ENCODE measurements around the gene SLC7A10.

Gene SLC7A10

DNA sequence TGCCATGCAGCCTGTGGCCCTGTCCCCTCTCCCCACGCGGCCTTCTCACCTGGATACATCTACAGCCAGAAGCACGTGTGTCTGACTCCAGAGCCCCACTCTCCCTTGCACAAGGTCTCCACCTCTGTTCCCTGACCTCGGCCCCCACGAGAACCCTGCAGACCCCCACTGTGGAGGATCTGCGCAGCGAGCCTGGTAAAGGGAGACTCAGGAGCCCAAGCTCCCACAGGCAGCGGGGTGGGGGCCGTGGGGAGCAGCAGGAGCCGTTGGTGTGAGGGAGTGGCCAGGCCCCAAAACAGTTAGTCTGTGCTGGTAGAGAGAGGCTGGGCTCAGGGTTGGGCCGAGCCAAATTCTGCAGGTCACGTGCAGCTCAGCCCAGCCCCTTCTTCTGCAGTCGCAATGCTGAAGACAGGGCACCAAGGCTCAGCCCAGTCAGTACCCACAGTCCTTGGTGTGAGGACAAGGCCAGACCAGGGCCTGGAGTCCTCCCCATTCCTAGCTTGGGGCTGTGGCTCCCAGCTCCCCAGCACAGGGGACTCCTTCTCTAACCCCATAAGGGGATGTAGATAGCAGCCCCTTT lies 28.7 kb upstream of the SLC7A10 start:
- no peak for DNase-seq

DNA sequence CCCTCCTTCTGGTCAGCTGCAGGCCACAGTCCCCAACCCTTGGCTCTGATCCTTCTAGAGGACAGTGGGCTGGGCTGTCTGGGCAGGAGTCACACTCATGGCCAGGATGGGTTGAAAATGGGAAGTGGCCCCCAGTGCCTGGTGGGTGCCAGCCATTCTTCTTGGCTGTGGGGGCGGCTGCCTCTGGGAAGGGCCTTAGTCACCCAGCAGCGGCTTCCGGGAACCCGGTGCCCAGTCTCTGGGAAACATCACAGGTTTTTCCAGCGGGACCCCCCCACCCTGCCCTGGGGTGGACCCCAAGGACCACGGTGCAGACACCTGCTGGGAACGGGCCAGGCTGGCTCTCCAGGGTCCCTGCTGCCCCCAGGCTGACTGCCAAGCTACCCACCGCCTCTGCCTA lies 27.3 kb upstream of the SLC7A10 start:
- no peak for DNase-seq

DNA sequence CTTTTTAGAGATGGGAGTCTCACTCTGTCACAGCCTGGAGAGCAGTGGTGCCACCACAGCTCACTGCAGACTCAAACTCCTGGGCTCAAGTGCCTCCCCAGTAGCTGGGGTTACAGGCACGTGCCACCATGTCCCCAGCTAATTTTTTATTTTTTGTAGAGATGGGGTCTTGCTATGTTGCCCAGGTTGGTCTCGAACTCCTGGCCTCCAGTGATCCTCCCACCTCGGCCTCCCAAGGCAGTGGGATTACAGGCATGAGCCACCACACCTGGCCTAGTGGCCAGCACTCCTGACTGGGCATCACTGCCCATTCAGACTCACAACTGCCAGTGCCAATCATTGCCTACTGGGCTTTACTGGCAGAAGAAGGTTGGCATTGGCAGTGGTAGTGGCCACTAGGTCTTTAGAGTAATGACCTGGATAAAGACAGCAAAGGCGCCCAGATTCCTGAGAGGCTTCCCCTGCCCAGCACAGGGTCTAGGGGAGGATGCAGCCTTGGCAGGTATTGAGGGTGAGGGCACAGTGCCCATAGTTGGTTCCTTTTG lies 26.8 kb upstream of the SLC7A10 start:
- DNase-seq = no peak

DNA sequence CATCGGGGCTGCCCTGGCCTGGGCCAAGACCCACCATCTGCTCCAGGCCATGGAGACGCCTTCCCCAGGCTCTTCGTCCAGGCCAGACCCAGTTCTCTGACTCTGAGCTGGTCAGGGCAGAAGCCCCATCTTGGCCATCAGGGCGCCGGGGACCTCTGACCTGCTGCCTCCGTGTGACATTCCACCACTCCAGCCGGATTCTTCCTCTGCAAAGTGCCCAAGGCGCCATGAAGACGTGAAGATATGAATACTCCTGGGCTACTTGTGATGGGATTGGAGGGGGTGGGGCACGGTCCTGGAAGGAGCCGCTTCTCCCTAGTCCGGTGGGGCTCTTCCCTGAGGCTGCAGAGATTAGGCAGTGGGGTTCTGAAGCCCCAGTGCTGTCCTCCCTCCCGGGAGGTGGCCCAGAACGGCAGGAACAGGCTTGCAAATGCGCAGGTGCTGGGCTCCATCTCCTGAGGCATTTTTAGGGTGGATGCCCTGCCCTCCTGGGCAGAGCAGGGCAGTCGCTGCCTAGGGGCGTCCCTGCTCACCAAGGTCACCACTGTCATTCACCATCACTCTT lies 26.0 kb upstream of the SLC7A10 start:
- no peak for DNase-seq

DNA sequence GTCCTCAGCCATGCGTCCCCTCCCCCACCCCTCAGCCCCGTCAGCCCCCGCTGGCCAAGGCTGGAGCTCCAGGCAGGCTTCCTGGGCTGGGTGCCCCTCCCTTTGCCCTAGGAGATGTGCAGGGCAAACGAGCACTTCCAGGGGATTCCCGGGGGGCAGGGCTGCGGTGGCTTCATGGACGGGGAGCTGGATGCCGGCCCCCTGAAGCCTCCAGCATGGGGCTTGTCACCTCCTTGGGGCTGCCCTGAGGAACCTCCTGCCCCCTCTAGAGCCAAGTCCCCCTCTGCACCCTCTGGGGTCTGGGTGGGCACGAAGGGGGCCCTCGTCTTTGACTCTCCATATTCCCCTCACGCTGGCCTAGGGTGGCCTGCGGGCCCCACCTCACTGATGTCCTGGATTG lies 25.4 kb upstream of the SLC7A10 start:
- DNase-seq = no peak

DNA sequence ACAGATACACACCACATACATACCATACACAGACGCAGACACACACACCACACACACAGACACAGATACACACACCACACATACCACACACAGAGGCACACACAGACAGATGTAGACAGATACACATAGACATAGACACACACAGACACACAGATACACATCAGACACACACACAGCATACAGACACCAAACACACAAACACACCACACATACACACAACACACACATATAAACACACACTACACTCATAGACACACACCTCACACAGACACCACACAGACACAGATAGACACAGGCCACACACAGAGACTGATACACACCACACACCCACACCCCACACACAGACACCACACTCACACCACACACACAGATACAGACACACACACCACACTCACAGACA lies 24.9 kb upstream of the SLC7A10 start:
- no peak for DNase-seq

DNA sequence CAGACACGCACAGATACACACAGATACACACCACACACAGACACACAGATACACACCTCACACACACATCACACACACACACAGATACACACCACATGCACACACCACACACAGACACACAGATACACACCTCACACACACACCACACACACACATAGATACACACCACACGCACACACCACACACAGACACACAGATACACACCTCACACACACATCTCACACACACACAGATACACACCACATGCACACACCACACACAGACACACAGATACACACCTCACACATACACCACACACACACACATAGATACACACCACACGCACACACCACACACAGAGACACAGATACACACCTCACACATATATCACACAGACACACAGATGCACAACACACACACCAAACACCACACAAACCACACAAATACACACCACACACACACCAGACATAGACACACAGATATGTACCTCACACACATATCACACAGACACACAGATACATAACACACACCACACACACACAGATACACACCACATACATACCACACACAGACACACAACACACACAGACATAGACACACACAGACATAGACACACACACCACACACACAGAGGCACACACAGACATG lies 24.2 kb upstream of the SLC7A10 start:
- no peak for DNase-seq

DNA sequence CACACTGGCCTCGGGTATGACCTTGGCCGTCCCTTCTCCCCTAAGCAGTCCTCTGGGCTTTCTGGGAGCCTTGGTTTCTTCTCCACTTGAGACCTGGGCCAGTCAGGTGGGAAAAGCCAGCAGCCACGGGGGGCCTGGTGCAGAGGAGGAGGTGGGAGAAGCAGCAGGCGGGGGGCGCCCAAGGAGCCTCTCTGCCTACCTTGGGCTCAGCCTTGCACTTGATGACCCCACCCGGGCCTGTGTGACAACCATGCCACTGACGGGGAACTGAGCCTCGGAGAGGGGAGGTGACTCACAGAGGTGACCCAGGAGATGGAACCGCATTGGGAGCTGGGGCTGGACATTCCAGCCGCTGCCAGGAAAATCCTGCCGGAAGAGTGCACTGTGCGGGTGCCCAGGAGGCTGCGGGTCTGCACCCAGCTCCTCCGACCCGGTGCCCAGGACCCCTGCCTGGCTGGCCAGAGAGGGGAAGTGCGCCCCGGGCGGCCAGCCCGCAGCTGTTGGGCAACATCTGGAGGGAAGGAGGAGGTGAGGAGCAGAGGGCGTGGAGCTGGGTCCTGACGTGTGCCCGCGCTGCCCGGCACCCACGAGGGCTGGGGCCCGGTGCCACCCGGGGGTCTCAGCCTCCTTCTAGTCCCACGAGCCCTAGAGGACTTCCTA lies 23.4 kb upstream of the SLC7A10 start:
- no peak for DNase-seq

DNA sequence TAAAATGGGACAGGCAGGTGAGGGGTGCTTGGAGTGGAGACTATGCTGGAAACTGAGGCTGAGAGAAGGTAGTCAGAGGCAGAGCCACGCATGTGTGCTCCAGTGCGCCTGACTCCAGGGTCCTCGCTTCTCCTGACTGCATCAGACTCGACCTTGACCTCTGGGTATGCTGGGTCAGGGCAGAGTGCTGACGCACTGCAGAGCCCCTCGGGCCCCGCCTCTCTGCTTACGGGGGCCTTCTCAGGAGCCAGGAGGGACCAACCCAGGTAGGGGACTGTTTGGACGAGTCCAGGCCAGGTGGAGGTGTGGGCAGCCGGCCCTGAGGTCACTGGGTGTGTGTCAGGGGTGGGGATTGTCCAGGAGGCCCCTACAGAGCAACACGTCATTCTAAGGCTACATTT lies 22.9 kb upstream of the SLC7A10 start:
- DNase-seq = no peak

DNA sequence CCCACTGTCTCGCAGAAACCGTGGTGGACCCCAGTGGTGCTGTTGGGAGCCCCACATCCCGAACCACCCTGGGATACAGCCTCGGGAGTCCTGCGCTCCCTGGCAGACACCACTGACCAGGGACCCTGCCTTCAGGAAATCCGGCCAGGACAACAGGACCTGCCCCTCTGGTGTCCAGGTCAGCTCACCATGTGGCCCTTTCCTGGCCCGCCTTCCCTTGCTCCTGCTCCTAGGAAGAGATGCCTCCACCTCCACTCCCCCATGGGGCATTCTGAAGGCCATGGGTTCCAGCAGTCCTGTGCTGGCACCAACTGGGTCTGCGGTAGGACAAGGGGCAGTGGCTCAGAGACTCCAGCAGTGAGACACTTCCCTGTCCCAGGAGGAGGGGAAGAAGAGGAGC lies 22.5 kb upstream of the SLC7A10 start:
- DNase-seq = no peak

DNA sequence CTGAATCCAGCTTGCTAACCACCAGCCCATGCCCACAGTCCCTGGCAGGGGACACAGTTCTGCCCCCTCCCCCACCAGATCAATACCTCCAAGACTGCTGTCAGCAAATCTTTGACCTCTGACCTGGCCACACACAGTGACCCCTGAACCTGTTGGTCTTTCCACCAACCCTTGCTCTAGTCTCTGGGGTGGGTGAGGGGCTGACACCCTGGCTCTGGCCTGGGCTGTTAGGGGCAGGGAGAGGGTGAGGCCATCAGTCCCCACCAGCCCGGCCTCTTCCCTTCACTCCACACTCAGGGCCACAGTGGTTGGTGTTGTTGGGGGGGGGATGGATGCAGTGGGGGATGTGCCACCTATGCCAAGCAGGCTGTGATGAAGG lies 21.8 kb upstream of the SLC7A10 start:
- no peak for DNase-seq

DNA sequence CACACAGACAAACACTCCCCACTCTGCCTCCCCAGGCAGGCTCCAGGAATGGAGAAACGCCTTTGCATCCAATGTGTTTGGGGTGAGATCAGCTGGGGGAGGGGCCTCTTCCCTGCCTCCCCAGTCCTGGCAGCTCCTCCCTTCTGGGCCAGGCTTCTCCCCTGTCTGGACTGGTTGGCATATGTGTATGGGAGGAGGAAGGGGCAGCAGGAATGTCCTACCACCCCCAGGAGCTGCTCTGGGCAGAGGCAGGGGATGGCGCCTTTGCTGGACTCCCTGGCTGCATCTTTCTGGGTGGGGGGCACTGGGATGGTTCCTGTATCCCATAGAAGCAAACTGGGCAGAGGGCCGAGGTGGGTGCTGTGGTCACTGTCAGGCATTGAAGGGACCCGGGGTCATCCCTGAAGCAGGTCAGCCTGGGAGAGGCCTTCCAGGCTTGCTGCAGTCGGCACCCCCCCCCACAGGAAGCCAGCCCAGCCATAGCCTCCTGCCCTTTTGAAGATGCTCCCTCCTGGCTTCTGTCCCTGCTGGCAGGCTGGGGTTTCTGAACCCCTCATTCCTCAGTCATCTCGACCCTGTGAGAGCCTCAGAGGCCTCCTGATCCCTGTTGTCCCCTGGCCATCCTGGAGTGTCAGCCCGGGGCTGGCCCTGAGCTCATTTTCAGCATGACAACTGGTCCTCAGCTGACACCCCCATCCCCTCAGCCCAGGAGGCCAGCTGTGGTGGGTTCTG lies 21.2 kb upstream of the SLC7A10 start:
- DNase-seq = no peak

DNA sequence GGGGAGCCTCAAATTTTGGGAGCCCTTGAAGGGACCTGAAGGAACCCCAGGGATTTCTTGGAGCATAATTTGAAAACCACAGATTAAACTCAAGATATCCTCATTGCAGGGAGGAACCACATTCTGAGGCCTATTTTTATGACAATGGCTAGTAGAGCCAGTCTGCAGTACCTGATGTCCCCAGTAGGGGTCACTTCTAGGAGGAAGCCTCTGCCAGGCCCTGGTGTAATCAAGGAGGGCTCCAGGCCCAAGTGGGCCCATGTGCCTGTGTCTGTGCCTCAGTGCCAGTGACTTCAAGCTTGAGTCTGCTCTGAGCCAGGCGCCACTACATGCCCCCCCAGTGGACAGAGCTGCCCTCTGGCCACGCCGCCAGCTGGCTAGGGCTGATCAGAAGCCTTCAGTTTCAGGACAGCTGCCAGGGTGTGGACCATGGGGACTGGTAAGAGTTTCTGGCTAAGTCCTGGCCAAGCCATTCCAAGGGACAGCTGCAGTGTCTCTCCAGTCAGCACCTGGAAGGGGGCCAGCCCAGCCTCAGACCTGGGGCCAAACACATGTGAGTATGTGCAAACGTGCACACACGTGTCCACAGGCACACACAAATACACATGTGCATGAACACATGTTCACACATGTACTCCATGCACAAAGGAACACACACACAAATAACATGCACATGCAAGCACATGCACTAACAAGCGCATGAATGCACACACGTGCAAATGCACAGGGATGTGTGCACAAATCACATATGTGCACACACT lies 20.5 kb upstream of the SLC7A10 start:
- DNase-seq = no peak

DNA sequence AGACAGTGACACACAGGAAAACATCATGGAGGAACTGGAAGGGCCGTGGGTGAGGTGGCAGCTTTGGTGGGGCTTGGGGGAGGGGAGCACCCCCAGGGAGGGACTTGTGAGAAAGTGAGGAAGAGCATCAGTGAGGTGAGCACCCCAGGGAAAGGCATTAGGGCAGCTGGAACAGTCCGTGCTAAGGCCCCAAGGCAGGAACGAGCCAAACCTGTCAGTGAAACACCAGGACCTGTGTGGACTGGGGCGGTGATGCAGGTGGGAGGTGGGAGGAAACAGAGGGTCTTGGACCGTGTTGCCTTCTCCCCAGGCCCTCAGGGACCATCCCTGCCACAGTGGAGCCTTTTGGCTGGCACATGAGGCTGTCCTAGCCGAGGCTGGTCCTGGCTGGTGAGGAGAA lies 17.3 kb upstream of the SLC7A10 start:
- no peak for DNase-seq

DNA sequence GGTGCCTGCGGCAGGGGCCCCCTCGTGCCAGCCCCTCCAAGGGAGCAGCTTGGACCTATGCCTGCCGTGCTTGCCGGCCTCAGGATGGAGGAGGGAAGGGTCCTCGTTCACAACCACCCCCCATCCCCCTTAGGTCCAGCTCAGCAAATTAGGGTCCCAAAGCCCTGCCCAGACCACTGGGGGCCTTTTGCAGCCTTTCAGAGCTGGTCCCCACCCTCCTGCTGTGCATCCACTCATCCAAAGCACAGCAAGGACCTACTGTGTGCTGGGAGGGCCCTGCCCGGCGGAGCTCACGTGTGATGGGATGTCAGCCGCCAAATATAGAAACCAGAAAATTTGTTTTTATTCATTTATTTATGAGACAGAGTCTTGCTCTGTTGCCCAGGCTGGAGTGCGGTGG lies 16.5 kb upstream of the SLC7A10 start:
- no peak for DNase-seq

DNA sequence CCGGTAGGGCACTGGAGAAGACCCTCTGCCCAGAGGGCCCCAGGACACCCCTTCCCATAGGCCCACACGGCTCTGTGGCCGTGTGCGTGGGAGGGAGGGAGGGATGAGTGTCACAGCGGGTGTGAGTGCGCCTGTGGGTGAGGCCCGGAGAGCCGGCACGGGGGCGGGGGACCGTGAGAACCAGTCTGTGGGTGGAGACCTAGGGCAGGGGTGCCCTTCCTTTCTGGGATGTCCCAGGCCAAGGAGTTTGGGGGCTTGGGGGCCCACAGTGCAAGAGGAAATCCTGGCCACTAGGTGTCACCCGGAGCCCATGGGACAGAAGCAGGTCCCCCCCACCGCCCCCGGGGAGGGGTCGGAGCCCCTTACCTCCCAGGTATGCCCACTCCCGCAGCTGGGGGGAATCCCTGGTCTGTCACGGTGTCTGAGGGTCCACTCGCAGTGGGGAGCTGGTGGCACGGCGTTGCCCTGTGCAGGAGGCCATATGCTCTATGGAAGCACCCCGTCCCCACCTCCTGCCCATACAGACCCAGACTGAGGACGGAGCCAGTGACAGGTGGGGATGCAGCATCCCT lies 16.0 kb upstream of the SLC7A10 start:
- no peak for DNase-seq

DNA sequence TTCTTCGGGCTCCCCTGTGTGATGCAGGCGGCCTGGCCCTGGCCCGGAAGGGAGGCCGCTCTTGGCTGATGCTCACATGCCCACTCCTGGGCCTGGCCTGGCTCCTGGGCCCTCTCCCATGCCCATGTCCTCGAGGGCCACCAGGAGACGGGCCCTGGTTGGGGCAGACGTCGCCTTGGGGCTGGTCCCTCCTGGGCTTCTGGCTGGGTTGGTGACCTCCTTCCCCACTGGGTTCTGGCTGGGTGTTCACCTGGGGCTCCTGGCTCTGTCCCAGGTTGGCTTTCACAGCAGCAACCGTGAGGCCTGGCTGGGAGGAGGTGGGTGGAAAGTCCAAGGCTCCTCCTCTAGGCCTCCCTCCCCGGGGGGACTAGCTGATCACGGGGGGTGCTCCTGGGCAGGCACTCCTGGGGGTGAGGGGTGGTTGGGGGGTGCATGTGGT lies 15.5 kb upstream of the SLC7A10 start:
- no peak for DNase-seq

DNA sequence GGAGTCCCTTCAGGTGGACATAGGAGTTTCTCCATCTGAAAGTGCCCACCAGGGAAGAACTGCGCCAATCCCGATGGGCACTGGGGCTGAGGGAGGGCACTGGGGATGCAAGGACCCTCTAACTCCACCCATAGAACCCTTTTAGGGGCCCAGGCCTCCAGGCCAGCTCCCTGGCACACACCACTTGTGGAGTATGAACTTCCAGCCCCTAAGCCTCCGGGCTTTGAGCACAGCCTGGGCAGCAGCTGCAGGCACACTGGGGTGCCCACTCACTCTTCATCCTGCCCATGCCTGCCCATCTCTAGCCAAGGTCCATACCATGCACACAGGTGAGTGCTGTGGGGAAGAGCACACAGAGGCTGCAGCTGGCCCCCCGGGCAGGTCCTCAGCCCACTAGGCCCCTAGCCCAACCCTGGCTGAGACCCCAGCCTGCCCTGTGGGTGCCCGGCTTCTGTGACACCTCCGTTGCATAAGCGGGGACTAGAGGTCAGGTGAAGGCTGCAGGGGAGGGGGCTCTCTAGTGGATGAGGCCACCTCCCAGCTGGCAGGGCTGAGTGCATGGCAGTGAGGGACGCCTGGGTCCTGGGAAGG lies 14.6 kb upstream of the SLC7A10 start:
- DNase-seq = no peak

DNA sequence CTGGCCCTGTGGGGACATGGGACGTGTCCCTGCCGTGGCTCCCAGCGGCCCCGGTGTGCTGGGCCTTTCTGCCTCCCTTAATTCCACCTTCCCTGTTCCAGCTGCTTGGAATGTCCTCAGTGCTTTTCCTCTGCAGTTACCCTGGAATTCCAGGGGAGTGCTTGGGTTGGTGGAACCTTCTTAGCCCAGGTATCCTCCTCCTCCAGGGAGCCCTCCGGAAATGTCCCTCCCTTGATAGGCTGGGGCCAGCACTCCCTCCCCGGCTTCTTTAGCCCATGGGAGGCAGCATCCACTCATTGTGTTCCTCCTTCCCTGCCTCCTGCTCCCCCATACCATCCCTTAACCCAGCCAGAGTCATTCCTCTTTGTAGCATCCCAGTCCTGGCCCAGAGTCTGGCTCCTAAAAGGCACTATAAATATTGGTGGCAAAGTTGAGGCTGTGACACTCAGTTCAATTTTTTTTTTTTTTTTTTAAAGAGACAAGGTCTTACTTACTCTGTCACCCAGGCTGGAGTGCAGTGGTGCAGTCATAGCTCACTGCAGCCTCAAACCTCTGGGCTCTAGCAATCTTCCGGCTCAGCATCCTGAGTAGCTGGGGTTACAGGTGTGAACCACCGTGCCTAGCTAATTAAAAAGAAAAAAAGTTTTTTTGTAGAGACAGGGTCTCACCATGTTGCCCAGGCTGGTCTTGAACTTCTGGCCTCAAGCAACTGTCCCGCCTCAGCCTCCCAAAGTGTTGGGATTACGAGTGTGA lies 13.7 kb upstream of the SLC7A10 start:
- no peak for DNase-seq

DNA sequence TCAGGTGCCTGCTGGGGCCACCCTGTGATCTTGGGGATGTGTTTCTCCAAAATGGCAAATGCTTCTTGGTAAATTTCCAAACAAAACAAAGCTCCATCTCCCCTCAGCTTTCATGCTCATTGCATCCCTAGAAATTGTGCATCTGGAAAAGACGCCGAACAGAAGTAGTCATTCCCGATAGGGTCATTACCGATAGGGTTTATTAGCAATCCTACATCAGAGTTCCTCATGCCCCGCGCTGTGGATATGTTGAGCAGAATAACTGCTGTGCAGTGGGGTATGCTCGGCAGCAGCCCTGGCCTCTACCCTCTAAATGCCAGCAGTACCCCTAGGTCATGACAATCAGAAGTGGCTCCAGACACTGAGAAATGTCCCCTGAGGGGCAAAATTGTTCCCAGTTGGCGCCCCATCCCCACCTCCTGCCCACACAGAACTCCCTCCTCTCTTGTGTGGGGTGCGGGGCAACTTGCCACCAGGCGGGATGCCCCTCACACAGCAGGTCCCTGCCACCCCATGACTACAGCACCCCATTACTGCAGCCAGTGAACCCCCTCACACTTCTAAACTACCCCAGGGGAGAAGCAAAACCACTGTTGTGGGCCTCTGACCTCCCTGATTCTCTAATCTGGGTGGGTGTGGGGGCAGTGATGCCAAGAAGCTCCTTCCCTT lies 13.0 kb upstream of the SLC7A10 start:
- DNase-seq = no peak

Measured in fibroblast of upper back skin (primary cell).